ENCODE measurements around the gene ESYT1. TPM values are rescaled to one million over a fixed set of nuclear protein-coding genes. Genes with fewer than 3 reads are reported as not detected.
A peak's percentile ranks its signal among the peaks of the same experiment; 100 is the strongest.

ESYT1 gene
- total RNA-seq, 1 experiment from 2014 or later = 127 TPM

GRCh38 chr12:56129206-56129941, 1.3 kb downstream of the ESYT1 start:
- Histone ChIP-seq H3K4me3 (ENCODE audit: insufficient read depth, low read depth, low read length) (peak overlapping the region; percentile 88), H3K27me3 (ENCODE audit: control insufficient read depth, insufficient read depth, low read length) (no peaks in the 10 kb centered on the region), H3K36me3 (replicated peaks; ENCODE audit: control insufficient read depth, insufficient read depth, low read length) (peaks cover 33% of the 10 kb centered on the region)
- DNase-seq = peak; percentile 86

- DNase-seq = peak; percentile 15
- H3K36me3 ChIP-seq (replicated peaks; ENCODE audit: control insufficient read depth, insufficient read depth, low read length) = peaks cover 34% of the 10 kb centered on the region
- H3K4me3 ChIP-seq (ENCODE audit: insufficient read depth, low read depth, low read length) = no peak overlapping the region
- no peaks in the 10 kb centered on the region for H3K27me3 ChIP-seq (ENCODE audit: control insufficient read depth, insufficient read depth, low read length)
Measured at GRCh38 chr12:56129942-56130495, 2.0 kb downstream of the ESYT1 start.

GRCh38 chr12:56130876-56131275, 2.8 kb downstream of the ESYT1 start:
- Histone ChIP-seq H3K36me3 (replicated peaks; ENCODE audit: control insufficient read depth, insufficient read depth, low read length) (peaks cover 34% of the 10 kb centered on the region), H3K4me3 (ENCODE audit: insufficient read depth, low read depth, low read length) (no peak overlapping the region), H3K27me3 (ENCODE audit: control insufficient read depth, insufficient read depth, low read length) (no peaks in the 10 kb centered on the region)
- DNase-seq = no peak

GRCh38 chr12:56134897-56135296, 6.8 kb downstream of the ESYT1 start:
- H3K36me3 ChIP-seq (replicated peaks; ENCODE audit: control insufficient read depth, insufficient read depth, low read length) = peaks cover 54% of the 10 kb centered on the region
- H3K4me3 ChIP-seq (ENCODE audit: insufficient read depth, low read depth, low read length) = no peak overlapping the region
- H3K27me3 ChIP-seq (ENCODE audit: control insufficient read depth, insufficient read depth, low read length) = no peaks in the 10 kb centered on the region
- no peak for DNase-seq

GRCh38 chr12:56137853-56138571, 9.9 kb downstream of the ESYT1 start:
- H3K36me3 ChIP-seq (replicated peaks; ENCODE audit: control insufficient read depth, insufficient read depth, low read length) = peaks cover 45% of the 10 kb centered on the region
- H3K27me3 ChIP-seq (ENCODE audit: control insufficient read depth, insufficient read depth, low read length) = no peaks in the 10 kb centered on the region
- H3K4me3 ChIP-seq (ENCODE audit: insufficient read depth, low read depth, low read length) = no peak overlapping the region
- no peak for DNase-seq

GRCh38 chr12:56141946-56142784, 14.1 kb downstream of the ESYT1 start:
- no peak for DNase-seq
- Histone ChIP-seq H3K27me3 (ENCODE audit: control insufficient read depth, insufficient read depth, low read length) (no peaks in the 10 kb centered on the region), H3K36me3 (replicated peaks; ENCODE audit: control insufficient read depth, insufficient read depth, low read length) (peaks cover 44% of the 10 kb centered on the region)

GRCh38 chr12:56143217-56143616, 15.2 kb downstream of the ESYT1 start:
- DNase-seq = no peak
- H3K27me3 ChIP-seq (ENCODE audit: control insufficient read depth, insufficient read depth, low read length) = no peaks in the 10 kb centered on the region
- no peak overlapping the region for H3K4me3 ChIP-seq (ENCODE audit: insufficient read depth, low read depth, low read length)
- peaks cover 36% of the 10 kb centered on the region for H3K36me3 ChIP-seq (replicated peaks; ENCODE audit: control insufficient read depth, insufficient read depth, low read length)

More at GRCh38 chr12:56141946-56142784, 14.1 kb downstream of the ESYT1 start:
- H3K4me3 ChIP-seq (ENCODE audit: insufficient read depth, low read depth, low read length) = no peak overlapping the region

GRCh38 chr12:56143870-56144269, 15.8 kb downstream of the ESYT1 start:
- Histone ChIP-seq H3K4me3 (ENCODE audit: insufficient read depth, low read depth, low read length) (no peak overlapping the region), H3K36me3 (replicated peaks; ENCODE audit: control insufficient read depth, insufficient read depth, low read length) (peaks cover 29% of the 10 kb centered on the region), H3K27me3 (ENCODE audit: control insufficient read depth, insufficient read depth, low read length) (no peaks in the 10 kb centered on the region)
- DNase-seq = no peak

GRCh38 chr12:56145217-56145616, 17.1 kb downstream of the ESYT1 start:
- Histone ChIP-seq H3K27me3 (ENCODE audit: control insufficient read depth, insufficient read depth, low read length) (no peaks in the 10 kb centered on the region), H3K4me3 (ENCODE audit: insufficient read depth, low read depth, low read length) (no peak overlapping the region), H3K36me3 (replicated peaks; ENCODE audit: control insufficient read depth, insufficient read depth, low read length) (peaks cover 26% of the 10 kb centered on the region)
- no peak for DNase-seq

GRCh38 chr12:56146492-56147460, 18.7 kb downstream of the ESYT1 start:
- Histone ChIP-seq H3K27me3 (ENCODE audit: control insufficient read depth, insufficient read depth, low read length) (no peaks in the 10 kb centered on the region), H3K4me3 (ENCODE audit: insufficient read depth, low read depth, low read length) (no peak overlapping the region), H3K36me3 (replicated peaks; ENCODE audit: control insufficient read depth, insufficient read depth, low read length) (peaks cover 23% of the 10 kb centered on the region)
- no peak for DNase-seq

- DNase-seq = no peak
- Histone ChIP-seq H3K36me3 (replicated peaks; ENCODE audit: control insufficient read depth, insufficient read depth, low read length) (peaks cover 5% of the 10 kb centered on the region), H3K4me3 (ENCODE audit: insufficient read depth, low read depth, low read length) (no peak overlapping the region), H3K27me3 (ENCODE audit: control insufficient read depth, insufficient read depth, low read length) (no peaks in the 10 kb centered on the region)
Measured at GRCh38 chr12:56150563-56150962, 22.5 kb downstream of the ESYT1 start.

GRCh38 chr12:56151672-56152131, 23.6 kb downstream of the ESYT1 start:
- Histone ChIP-seq H3K27me3 (ENCODE audit: control insufficient read depth, insufficient read depth, low read length) (no peaks in the 10 kb centered on the region), H3K36me3 (replicated peaks; ENCODE audit: control insufficient read depth, insufficient read depth, low read length) (peaks cover 7% of the 10 kb centered on the region), H3K4me3 (ENCODE audit: insufficient read depth, low read depth, low read length) (peak overlapping the region; percentile 70)
- peak; percentile 84 for DNase-seq

- peak; percentile 97 for DNase-seq
- H3K27me3 ChIP-seq (ENCODE audit: control insufficient read depth, insufficient read depth, low read length) = no peaks in the 10 kb centered on the region
- H3K36me3 ChIP-seq (replicated peaks; ENCODE audit: control insufficient read depth, insufficient read depth, low read length) = peaks cover 7% of the 10 kb centered on the region
- H3K4me3 ChIP-seq (ENCODE audit: insufficient read depth, low read depth, low read length) = peak within 1 kb of the TSS; percentile 70
Measured at GRCh38 chr12:56152132-56152755, 24.2 kb downstream of the ESYT1 start, which contains the start of gene MYL6B. TSS of gene MYL6B (plus strand) at chr12:56152587. CDS start at chr12:56153919, 1,332 bp downstream.
